Stimulated activated CD8-positive, alpha-beta memory T cell treated with anti-CD3 and anti-CD28 coated beads, Interleukin-12 subunit alpha, Interleukin-12 subunit beta, amount 100 ng/mL, for 1 hour (primary cell): ENCODE results near the gene DNASE1L3.

Source experiments
- DNase-seq: peaks from one replicate; pipeline ENCODE4 v3.0.0-alpha.2; 2020; ENCODE audit warnings: low read depth

DNASE1L3 gene

GRCh38 chr3:58157700-58158099, 53.1 kb downstream of the DNASE1L3 start:
- DNase-seq, result no peak

GRCh38 chr3:58155838-58156237, 54.9 kb downstream of the DNASE1L3 start:
- DNase-seq, result no peak

- DNase-seq, result no peak
These were observed 55.9 kb downstream of the DNASE1L3 start for GRCh38 chr3:58154626-58155449.

GRCh38 chr3:58153371-58153770, 57.4 kb downstream of the DNASE1L3 start:
- DNase-seq, result no peak

- no peak for DNase-seq
These were observed 58.4 kb downstream of the DNASE1L3 start for GRCh38 chr3:58152225-58153015.

- DNase-seq, result no peak
These were observed 59.1 kb downstream of the DNASE1L3 start for GRCh38 chr3:58151637-58152036.

- no peak for DNase-seq
These were observed 60.0 kb downstream of the DNASE1L3 start for GRCh38 chr3:58150810-58151199.

DNA sequence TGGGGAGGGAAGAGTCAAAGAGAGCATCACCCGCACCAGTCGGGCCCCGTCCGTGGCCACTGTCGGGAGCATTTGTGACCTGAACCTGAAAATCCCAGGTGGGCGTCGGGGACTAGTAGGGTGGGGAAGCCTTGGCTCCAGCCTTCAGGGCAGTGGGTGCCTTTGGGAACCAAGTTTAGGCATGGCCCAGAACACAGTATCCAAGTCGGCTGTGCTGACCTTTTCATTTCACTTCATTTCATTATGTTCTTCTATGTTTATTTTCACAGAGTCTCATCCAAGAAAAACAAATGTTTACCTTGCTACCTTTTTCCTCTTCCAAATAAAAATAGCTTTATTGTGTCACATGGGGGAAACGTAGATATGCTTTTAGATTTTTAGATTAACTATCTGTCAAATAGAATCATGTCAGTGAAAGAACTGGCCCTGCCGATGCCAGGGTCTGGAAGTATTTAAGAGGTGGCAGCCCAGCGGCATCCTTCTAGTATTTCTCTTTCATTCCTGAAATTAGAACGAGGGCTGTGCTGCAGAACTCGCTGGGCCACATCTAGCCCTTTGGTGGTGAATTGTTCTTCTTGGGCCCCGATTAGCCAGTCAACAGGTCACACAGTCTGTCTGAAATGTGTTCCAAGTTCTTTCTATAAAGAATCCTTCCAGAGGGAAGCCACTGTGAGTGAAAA, 60.5 kb downstream of the DNASE1L3 start:
- no peak for DNase-seq

DNA sequence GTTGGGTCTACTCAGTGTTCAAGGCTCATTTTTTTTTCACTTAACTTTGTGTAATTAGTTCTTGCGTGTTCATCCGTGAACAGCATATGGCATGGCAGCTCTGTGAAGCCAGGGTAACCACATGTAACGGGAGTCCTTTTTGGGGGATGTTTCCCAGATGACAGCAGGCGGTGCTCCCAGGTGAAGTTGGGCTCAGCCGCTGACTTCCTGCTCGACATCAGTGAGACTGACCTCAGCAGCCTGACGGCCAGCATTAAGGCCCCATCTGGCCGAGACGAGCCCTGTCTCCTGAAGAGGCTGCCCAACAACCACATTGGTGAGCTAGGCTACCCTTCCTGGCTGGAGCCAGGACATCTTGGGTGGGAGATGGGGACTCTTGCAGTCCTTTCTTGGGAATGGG, 62.7 kb downstream of the DNASE1L3 start:
- no peak for DNase-seq

DNA sequence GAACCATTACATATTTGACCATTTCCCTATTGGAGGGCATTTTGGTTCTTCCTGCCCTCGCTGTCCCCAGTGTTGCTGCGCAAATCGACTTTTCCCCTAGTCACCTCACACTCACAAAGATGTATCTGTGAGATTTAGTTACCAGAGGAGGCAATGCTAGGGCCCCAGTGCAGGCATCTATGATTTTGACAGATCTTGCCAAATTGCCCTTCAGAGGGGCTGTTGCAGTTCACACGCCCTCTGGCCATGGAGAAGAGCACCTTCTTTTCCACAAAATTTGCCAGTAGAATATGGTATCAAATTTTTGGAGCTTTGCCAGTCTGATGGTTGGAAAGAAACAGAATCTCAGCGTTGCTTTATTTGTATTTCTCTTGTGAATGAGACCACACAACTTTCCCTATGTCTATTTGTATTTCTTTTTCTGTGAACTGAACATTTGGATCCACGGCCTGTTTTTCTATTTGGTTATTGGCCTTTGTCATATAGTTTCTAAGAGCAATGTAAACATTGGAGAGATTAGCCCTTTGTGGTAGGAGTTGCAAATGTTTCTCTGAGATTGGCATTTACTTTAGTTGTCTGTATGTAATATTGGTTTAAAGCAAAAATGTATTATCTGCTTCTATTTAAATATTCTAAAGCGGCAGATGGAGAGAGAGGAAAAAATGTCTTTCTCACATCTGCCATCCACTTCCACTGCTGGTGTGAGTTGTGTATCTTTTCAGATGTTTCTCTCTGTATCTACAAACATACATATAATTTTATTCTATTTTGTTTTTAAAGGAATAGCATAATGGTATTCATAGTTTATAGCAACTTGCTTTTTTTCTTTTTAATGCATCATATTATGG, 66.1 kb downstream of the DNASE1L3 start:
- no peak for DNase-seq

DNA sequence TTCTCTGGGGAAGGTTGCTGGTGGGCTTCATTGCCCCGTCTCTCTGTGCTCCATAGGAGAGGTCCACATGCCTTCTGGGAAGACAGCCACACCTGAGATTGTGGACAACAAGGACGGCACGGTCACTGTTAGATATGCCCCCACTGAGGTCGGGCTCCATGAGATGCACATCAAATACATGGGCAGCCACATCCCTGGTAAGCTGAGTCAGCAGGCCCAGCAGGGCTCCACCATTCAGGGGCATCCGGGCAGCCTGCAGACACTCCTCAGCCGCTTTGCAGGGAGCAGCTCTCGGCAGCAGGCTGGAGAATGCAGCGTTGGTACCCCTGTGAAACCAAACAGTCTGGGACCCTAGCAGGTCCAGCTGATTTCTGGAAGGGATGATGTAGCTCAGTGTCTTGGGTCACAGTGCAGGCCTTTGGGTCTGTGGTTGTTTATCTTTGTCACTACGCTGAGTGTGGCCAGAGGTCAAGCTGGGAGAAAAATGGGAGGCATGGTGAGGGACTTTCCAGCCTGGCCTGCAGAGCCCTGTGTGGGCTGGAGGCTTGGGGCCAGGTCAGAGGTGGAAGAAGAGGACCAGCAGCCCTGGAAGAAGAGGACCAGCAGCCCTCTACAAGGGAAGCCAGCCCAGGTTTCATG, 67.2 kb downstream of the DNASE1L3 start:
- DNase-seq, result no peak
